SK-N-SH treated with all-trans-retinoic acid at 6 μM for 48 hours (cell line): Measurements from ENCODE around the gene SLC35F3.

Source experiments
- ATAC-seq: fragments of 200-7000 bp; cut with Tn5 transposase; 3 replicates; pipeline ENCODE4 v1.9.1; 2020; ENCODE audit warnings: mild to moderate bottlenecking, moderate library complexity
- ARNTL ChIP-seq: fragments of 450-650 bp; formaldehyde crosslinking; IDR thresholded peaks from 2 replicates; pipeline ENCODE4 v1.5.0; 2020; ENCODE audit warnings: low read depth, mild to moderate bottlenecking, moderate library complexity, borderline replicate concordance
- BACH2 ChIP-seq: fragments of 250-450 bp; sonication (Bioruptor Pico); IDR thresholded peaks from 2 replicates; pipeline ENCODE4 v1.9.0; 2021; ENCODE audit warnings: mild to moderate bottlenecking, borderline replicate concordance
- CSDC2 ChIP-seq: fragments of 250-450 bp; sonication (Bioruptor Pico); IDR thresholded peaks from 2 replicates; pipeline ENCODE4 v1.5.0; 2020; ENCODE audit warnings: mild to moderate bottlenecking, moderate library complexity
- ESRRG ChIP-seq: fragments of 250-450 bp; sonication (Bioruptor Pico); IDR thresholded peaks from 2 replicates; pipeline ENCODE4 v1.6.1; 2021; ENCODE audit warnings: mild to moderate bottlenecking
- OSR1 ChIP-seq: fragments of 250-450 bp; sonication (Bioruptor Pico); IDR thresholded peaks from 2 replicates; pipeline ENCODE4 v1.8.0; 2022; ENCODE audit warnings: moderate library complexity, mild to moderate bottlenecking, inconsistent platforms
- PATZ1 ChIP-seq: fragments of 250-450 bp; sonication (Bioruptor Pico); IDR thresholded peaks from 2 replicates; pipeline ENCODE4 v1.8.0; 2020; ENCODE audit warnings: mild to moderate bottlenecking, moderate library complexity, borderline replicate concordance
- POU6F1 ChIP-seq: fragments of 250-450 bp; sonication (Bioruptor Pico); IDR thresholded peaks from 2 replicates; pipeline ENCODE4 v1.8.0; 2021; ENCODE audit warnings: low read depth, mild to moderate bottlenecking, moderate library complexity, borderline replicate concordance
- PPARA ChIP-seq: fragments of 250-450 bp; sonication (Bioruptor Pico); IDR thresholded peaks from 2 replicates; pipeline ENCODE4 v1.5.0; 2020; ENCODE audit warnings: mild to moderate bottlenecking, borderline replicate concordance
- RARB ChIP-seq: fragments of 250-450 bp; sonication (Bioruptor Pico); IDR thresholded peaks from 2 replicates; pipeline ENCODE4 v1.8.0; 2021; ENCODE audit warnings: mild to moderate bottlenecking, moderate library complexity
- TOX ChIP-seq: fragments of 250-450 bp; sonication (Bioruptor Pico); IDR thresholded peaks from 2 replicates; pipeline ENCODE4 v1.8.0; 2021; ENCODE audit warnings: mild to moderate bottlenecking, moderate library complexity, borderline replicate concordance
- TSHZ2 ChIP-seq: fragments of 250-450 bp; sonication (Bioruptor Pico); IDR thresholded peaks from 2 replicates; pipeline ENCODE4 v1.5.0; 2020; ENCODE audit warnings: mild to moderate bottlenecking, moderate library complexity
- ZC3H10 ChIP-seq: fragments of 250-450 bp; sonication (Bioruptor Pico); IDR thresholded peaks from 2 replicates; pipeline ENCODE4 v1.5.1; 2021; ENCODE audit warnings: mild to moderate bottlenecking, moderate library complexity
- ZFP3 ChIP-seq: fragments of 250-450 bp; sonication (Bioruptor Pico); IDR thresholded peaks from 2 replicates; pipeline ENCODE4 v1.5.0; 2020; ENCODE audit warnings: mild to moderate bottlenecking, moderate library complexity
- ZFP30 ChIP-seq: fragments of 450-650 bp; formaldehyde crosslinking; IDR thresholded peaks from 2 replicates; pipeline ENCODE4 v1.5.0; 2022; ENCODE audit warnings: mild to moderate bottlenecking, moderate library complexity
- ZNF565 ChIP-seq: fragments of 450-650 bp; formaldehyde crosslinking; conservative IDR thresholded peaks from 2 replicates; pipeline ENCODE4 v1.5.0; 2020; ENCODE audit warnings: low read depth, mild to moderate bottlenecking, moderate library complexity
- ZNF8 ChIP-seq: fragments of 450-650 bp; formaldehyde crosslinking; IDR thresholded peaks from 2 replicates; pipeline ENCODE4 v1.5.0; 2020; ENCODE audit warnings: mild to moderate bottlenecking, moderate library complexity
- TF ChIP-seq, protein P1 (sequence below): fragments of 250-450 bp; sonication (Bioruptor Pico); IDR thresholded peaks from 2 replicates; pipeline ENCODE4 v1.5.1; 2020; ENCODE audit warnings: low read depth, mild to moderate bottlenecking, moderate library complexity
- TF ChIP-seq, protein P2 (sequence below): fragments of 250-450 bp; sonication (Bioruptor Pico); IDR thresholded peaks from 2 replicates; pipeline ENCODE4 v1.5.1; 2021; ENCODE audit warnings: mild to moderate bottlenecking, moderate library complexity

SLC35F3 gene

DNA sequence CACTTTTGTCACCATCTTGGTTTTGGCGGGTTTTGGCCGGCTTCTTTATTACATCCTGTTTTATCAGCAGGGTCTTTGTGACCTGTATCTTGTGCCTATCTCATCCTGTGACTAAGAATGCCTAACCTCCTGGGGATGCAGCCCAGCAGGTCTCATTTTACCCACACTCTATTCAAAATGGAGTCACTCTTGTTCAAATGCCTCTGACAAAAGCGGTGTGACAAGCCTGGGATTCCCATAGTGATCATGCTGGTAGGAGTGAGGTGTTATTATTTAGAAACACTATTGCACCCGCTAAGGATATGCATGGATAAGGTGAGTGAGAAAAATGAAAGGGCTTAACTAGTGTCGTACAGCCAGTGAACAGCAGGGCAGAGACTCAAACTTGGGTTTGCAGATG is 357.1 kb downstream of the SLC35F3 start:
- no peak for ATAC-seq
- TF ChIP-seq ESRRG (CRISPR knock-in tag) (no peak), ZNF565 (CRISPR knock-in tag) (no peak), ZC3H10 (no peak), ARNTL (CRISPR knock-in tag) (no peak)

GRCh38 chr1:234262007-234262753 is 357.7 kb downstream of the SLC35F3 start:
- no peak for ATAC-seq
- TF ChIP-seq RARB (no peak), BACH2 (CRISPR knock-in tag) (no peak), PPARA (CRISPR knock-in tag) (no peak), TOX (no peak), TSHZ2 (CRISPR knock-in tag) (no peak)
- TF ChIP-seq, all 23 proteins: peak for 0

GRCh38 chr1:234262754-234263105 is 358.3 kb downstream of the SLC35F3 start:
- TF ChIP-seq ZC3H10 (no peak), PATZ1 (no peak), BACH2 (CRISPR knock-in tag) (no peak), ZNF565 (CRISPR knock-in tag) (no peak), CSDC2 (CRISPR knock-in tag) (no peak), TSHZ2 (CRISPR knock-in tag) (no peak), ZNF8 (CRISPR knock-in tag) (no peak), PPARA (CRISPR knock-in tag) (no peak), OSR1 (CRISPR knock-in tag) (no peak), RARB (no peak), ESRRG (CRISPR knock-in tag) (no peak), POU6F1 (CRISPR knock-in tag) (no peak), ZFP3 (CRISPR knock-in tag) (no peak), TOX (no peak), ZFP30 (CRISPR knock-in tag) (no peak)
- TF ChIP-seq, protein P1, sequence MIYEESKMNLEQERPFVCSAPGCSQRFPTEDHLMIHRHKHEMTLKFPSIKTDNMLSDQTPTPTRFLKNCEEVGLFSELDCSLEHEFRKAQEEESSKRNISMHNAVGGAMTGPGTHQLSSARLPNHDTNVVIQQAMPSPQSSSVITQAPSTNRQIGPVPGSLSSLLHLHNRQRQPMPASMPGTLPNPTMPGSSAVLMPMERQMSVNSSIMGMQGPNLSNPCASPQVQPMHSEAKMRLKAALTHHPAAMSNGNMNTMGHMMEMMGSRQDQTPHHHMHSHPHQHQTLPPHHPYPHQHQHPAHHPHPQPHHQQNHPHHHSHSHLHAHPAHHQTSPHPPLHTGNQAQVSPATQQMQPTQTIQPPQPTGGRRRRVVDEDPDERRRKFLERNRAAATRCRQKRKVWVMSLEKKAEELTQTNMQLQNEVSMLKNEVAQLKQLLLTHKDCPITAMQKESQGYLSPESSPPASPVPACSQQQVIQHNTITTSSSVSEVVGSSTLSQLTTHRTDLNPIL: no peak
- TF ChIP-seq, protein P2, sequence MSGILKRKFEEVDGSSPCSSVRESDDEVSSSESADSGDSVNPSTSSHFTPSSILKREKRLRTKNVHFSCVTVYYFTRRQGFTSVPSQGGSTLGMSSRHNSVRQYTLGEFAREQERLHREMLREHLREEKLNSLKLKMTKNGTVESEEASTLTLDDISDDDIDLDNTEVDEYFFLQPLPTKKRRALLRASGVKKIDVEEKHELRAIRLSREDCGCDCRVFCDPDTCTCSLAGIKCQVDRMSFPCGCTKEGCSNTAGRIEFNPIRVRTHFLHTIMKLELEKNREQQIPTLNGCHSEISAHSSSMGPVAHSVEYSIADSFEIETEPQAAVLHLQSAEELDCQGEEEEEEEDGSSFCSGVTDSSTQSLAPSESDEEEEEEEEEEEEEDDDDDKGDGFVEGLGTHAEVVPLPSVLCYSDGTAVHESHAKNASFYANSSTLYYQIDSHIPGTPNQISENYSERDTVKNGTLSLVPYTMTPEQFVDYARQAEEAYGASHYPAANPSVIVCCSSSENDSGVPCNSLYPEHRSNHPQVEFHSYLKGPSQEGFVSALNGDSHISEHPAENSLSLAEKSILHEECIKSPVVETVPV (CRISPR knock-in tag): no peak
- no peak for ATAC-seq
